ENCODE results near the gene ARHGEF26. TPM values are rescaled to one million over a fixed set of nuclear protein-coding genes. Genes with fewer than 3 reads are reported as not detected.

ARHGEF26 gene
- polyA plus RNA-seq, 3 donors, result 0.05 TPM; not detected in 2

GRCh38 chr3:154290187-154290586 lies 169.0 kb downstream of the ARHGEF26 start:
- H2AFZ ChIP-seq (ENCODE audit: insufficient read depth, low read depth, low read length, poor library complexity, severe bottlenecking), result no peak overlapping the region
- Mint-ChIP-seq H3K4me1 (peaks cover 4% of the 10 kb centered on the region), H3K9me3 (no peaks in the 10 kb centered on the region), H3K36me3 (peaks cover 71 to 89% of the 10 kb centered on the region in 2 donors), H3K27ac (no peak overlapping the region), H3K4me3 (no peak overlapping the region), H3K27me3 (ENCODE audit: low read depth in 3 of 3) (no peaks in the 10 kb centered on the region)
- DNase-seq, result no peak
- peaks cover 84% of the 10 kb centered on the region in 2 donors for H3K36me3 ChIP-seq (replicated peaks in 1 of 2; ENCODE audit: control insufficient read depth in 1 of 2, insufficient read depth in 2 of 2, low read length in 2 of 2)
- no peaks in the 10 kb centered on the region for H4K20me1 ChIP-seq (ENCODE audit: insufficient read depth, low read length)
- no peak overlapping the region for H3K4me3 ChIP-seq (replicated peaks in 1 of 3; ENCODE audit: low read depth in 2 of 3, low read length in 3 of 3)
- 100% methylated on average over 2 of the region's 5 CpGs for WGBS (ENCODE audit: insufficient coverage)
- H3K9me3 ChIP-seq (replicated peaks in 1 of 2; ENCODE audit: control insufficient read depth in 1 of 2, insufficient read depth in 1 of 2, low read length in 2 of 2), result no peaks in the 10 kb centered on the region
- no peaks in the 10 kb centered on the region for H3K79me2 ChIP-seq (ENCODE audit: insufficient read depth, low read length)
- TF ChIP-seq CTCF (IDR thresholded peaks at IDR 0.05), result no peak
- intact Hi-C loops (cut with micrococcal nuclease), result no loop called here
- H3K9ac ChIP-seq (ENCODE audit: insufficient read depth, low read length, poor library complexity, severe bottlenecking), result no peak overlapping the region
- no peak overlapping the region for H3K4me2 ChIP-seq (replicated peaks; ENCODE audit: extremely low read depth, low read length, poor library complexity, severe bottlenecking)
- no peak overlapping the region for H3K27ac ChIP-seq (ENCODE audit: low read depth in 1 of 2, low read length in 2 of 2)
- H3K4me1 ChIP-seq (ENCODE audit: control insufficient read depth in 1 of 2, insufficient read depth in 2 of 2, low read length in 2 of 2), result peaks cover 3 to 4% of the 10 kb centered on the region in 2 donors
- H3K27me3 ChIP-seq (ENCODE audit: control insufficient read depth in 2 of 2, insufficient read depth in 2 of 2, low read length in 2 of 2), result no peaks in the 10 kb centered on the region

DNA sequence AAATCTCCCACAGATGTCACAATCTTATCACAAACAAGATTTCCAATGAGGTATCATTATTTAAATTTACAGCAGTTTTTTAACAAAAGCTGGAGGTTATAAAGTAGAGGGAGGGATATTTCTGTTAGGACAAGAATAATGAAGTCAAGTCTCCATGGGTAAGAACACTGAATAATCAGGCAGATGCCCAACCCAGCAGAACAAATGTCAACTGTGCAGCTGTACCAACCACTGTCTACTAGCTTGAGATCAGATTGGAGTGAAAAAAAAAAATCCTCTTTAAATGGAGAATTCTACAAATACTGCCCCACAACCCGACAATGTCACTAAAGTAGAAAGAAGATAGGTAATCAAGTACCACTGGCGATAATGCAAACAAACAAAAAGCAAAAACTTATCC lies 172.8 kb downstream of the ARHGEF26 start:
- H3K9ac ChIP-seq (ENCODE audit: insufficient read depth, low read length, poor library complexity, severe bottlenecking), result no peak overlapping the region
- WGBS (ENCODE audit: insufficient coverage), result no CpG with 5 or more reads among the region's 2 CpGs
- no peaks in the 10 kb centered on the region for H4K20me1 ChIP-seq (ENCODE audit: insufficient read depth, low read length)
- H3K4me1 Mint-ChIP-seq, result no peaks in the 10 kb centered on the region
- H2AFZ ChIP-seq (ENCODE audit: insufficient read depth, low read depth, low read length, poor library complexity, severe bottlenecking), result no peak overlapping the region
- no peaks in the 10 kb centered on the region for H3K27me3 Mint-ChIP-seq (ENCODE audit: low read depth in 3 of 3)
- no peak overlapping the region for H3K27ac Mint-ChIP-seq
- no peaks in the 10 kb centered on the region for H3K4me1 ChIP-seq (ENCODE audit: control insufficient read depth in 1 of 2, insufficient read depth in 2 of 2, low read length in 2 of 2)
- H3K27me3 ChIP-seq (ENCODE audit: control insufficient read depth in 2 of 2, insufficient read depth in 2 of 2, low read length in 2 of 2), result no peaks in the 10 kb centered on the region
- DNase-seq, result no peak
- no peak overlapping the region for H3K4me3 Mint-ChIP-seq
- H3K27ac ChIP-seq (ENCODE audit: low read depth in 1 of 2, low read length in 2 of 2), result no peak overlapping the region
- H3K36me3 Mint-ChIP-seq, result peaks cover 72 to 86% of the 10 kb centered on the region in 2 donors
- H3K9me3 Mint-ChIP-seq, result no peaks in the 10 kb centered on the region
- no peak overlapping the region for H3K4me3 ChIP-seq (replicated peaks in 1 of 3; ENCODE audit: low read depth in 2 of 3, low read length in 3 of 3)
- H3K79me2 ChIP-seq (ENCODE audit: insufficient read depth, low read length), result no peaks in the 10 kb centered on the region
- intact Hi-C loops (cut with micrococcal nuclease), result no loop called here
- peaks cover 86 to 98% of the 10 kb centered on the region in 2 donors for H3K36me3 ChIP-seq (replicated peaks in 1 of 2; ENCODE audit: control insufficient read depth in 1 of 2, insufficient read depth in 2 of 2, low read length in 2 of 2)
- H3K9me3 ChIP-seq (replicated peaks in 1 of 2; ENCODE audit: control insufficient read depth in 1 of 2, insufficient read depth in 1 of 2, low read length in 2 of 2), result no peaks in the 10 kb centered on the region
- no peak overlapping the region for H3K4me2 ChIP-seq (replicated peaks; ENCODE audit: extremely low read depth, low read length, poor library complexity, severe bottlenecking)
- no peak for TF ChIP-seq CTCF (IDR thresholded peaks at IDR 0.05)
